Activated CD4-positive, alpha-beta T cell treated with anti-CD3 and anti-CD28 coated beads, Interleukin-2, amount 10 ng/mL, durations not matched to agents 24 days and 14 days (primary cell): Measurements from ENCODE around the gene UTP11. TPM values are rescaled to one million over a fixed set of nuclear protein-coding genes. Genes with fewer than 3 reads are reported as not detected.

Source experiments
- DNase-seq: peaks from one replicate; pipeline ENCODE4 v3.0.0; 2022
- H3K27ac Mint-ChIP-seq: one replicate; pipeline ENCODE4 v1.8.0; 2022; ENCODE audit warnings: mild to moderate bottlenecking, mixed read lengths
- H3K27me3 Mint-ChIP-seq: one replicate; pipeline ENCODE4 v1.8.0; 2022; ENCODE audit warnings: mixed read lengths
- H3K36me3 Mint-ChIP-seq: one replicate; pipeline ENCODE4 v1.8.0; 2022; ENCODE audit warnings: low read depth, mild to moderate bottlenecking, mixed read lengths
- H3K4me1 Mint-ChIP-seq: one replicate; pipeline ENCODE4 v1.8.0; 2021; ENCODE audit warnings: mixed read lengths
- H3K4me3 Mint-ChIP-seq: one replicate; pipeline ENCODE4 v1.8.0; 2022; ENCODE audit warnings: mild to moderate bottlenecking, moderate library complexity, mixed read lengths
- H3K9me3 Mint-ChIP-seq: one replicate; pipeline ENCODE4 v1.8.0; 2021; ENCODE audit warnings: mixed read lengths
- intact Hi-C: fragments of 100-400 bp; cut with micrococcal nuclease; formaldehyde crosslinking; loops from one replicate; pipeline ENCODE4 v1.15.1; 2023
- total RNA-seq: library from RNA; stranded (reverse); gene quantifications from 2 replicates; pipeline ENCODE4 v1.2.3, GENCODE V29; 2022

The UTP11 gene
- total RNA-seq, 1 donor from 2014 or later: 99.5 TPM

- Mint-ChIP-seq H3K4me3 (peak overlapping the region; percentile 68), H3K27me3 (no peaks in the 10 kb centered on the region), H3K9me3 (no peaks in the 10 kb centered on the region), H3K27ac (peak overlapping the region; percentile 98), H3K4me1 (peaks cover 44% of the 10 kb centered on the region), H3K36me3 (peaks cover 18% of the 10 kb centered on the region)
- DNase-seq: peak; percentile 87
- intact Hi-C loops: no loop called here
These were observed 3.3 kb upstream of the UTP11 start for GRCh38 chr1:38009088-38009840.

GRCh38 chr1:38009841-38010180 is 2.7 kb upstream of the UTP11 start:
- Mint-ChIP-seq H3K4me1 (peaks cover 41% of the 10 kb centered on the region), H3K27ac (peak overlapping the region; percentile 98)

GRCh38 chr1:38013227-38013622 is 691 bp downstream of the UTP11 start:
- Mint-ChIP-seq H3K27ac (peak overlapping the region; percentile 95), H3K4me1 (peaks cover 46% of the 10 kb centered on the region), H3K27me3 (no peaks in the 10 kb centered on the region), H3K9me3 (no peaks in the 10 kb centered on the region), H3K36me3 (peaks cover 32% of the 10 kb centered on the region), H3K4me3 (peak overlapping the region; percentile 92)
- DNase-seq: no peak
- intact Hi-C loops: loop anchor here (2.0 to 5.0 kb wide), 2 partner anchors 320 to 536 kb away; partner anchors contain the start of gene CDCA8

More at GRCh38 chr1:38009841-38010180, 2.7 kb upstream of the UTP11 start:
- Mint-ChIP-seq H3K27me3 (no peaks in the 10 kb centered on the region), H3K9me3 (no peaks in the 10 kb centered on the region), H3K4me3 (peak overlapping the region; percentile 68), H3K36me3 (peaks cover 14% of the 10 kb centered on the region)
- intact Hi-C loops: loop anchor here (5.0 kb wide), 1 partner anchor 533 kb away; no protein-coding TSS in a partner anchor
- DNase-seq: no peak

GRCh38 chr1:38014171-38014570 is 1.6 kb downstream of the UTP11 start:
- peak overlapping the region; percentile 92 for H3K4me3 Mint-ChIP-seq
- H3K27ac Mint-ChIP-seq: peak overlapping the region; percentile 2
- DNase-seq: no peak
- H3K27me3 Mint-ChIP-seq: no peaks in the 10 kb centered on the region
- no peaks in the 10 kb centered on the region for H3K9me3 Mint-ChIP-seq
- H3K4me1 Mint-ChIP-seq: peaks cover 40% of the 10 kb centered on the region
- peaks cover 42% of the 10 kb centered on the region for H3K36me3 Mint-ChIP-seq
- intact Hi-C loops: loop anchor here (5.0 kb wide), 1 partner anchor 537 kb away; no protein-coding TSS in a partner anchor

- Mint-ChIP-seq H3K4me1 (peaks cover 34% of the 10 kb centered on the region), H3K36me3 (peaks cover 45% of the 10 kb centered on the region), H3K27me3 (no peaks in the 10 kb centered on the region)
These were observed 2.3 kb downstream of the UTP11 start for GRCh38 chr1:38014724-38015424.

GRCh38 chr1:38015978-38016725 is 3.6 kb downstream of the UTP11 start:
- Mint-ChIP-seq H3K27ac (peak overlapping the region; percentile 60), H3K9me3 (no peaks in the 10 kb centered on the region), H3K4me3 (no peak overlapping the region), H3K27me3 (no peaks in the 10 kb centered on the region), H3K4me1 (peaks cover 26% of the 10 kb centered on the region), H3K36me3 (peaks cover 54% of the 10 kb centered on the region)
- intact Hi-C loops: no loop called here
- no peak for DNase-seq

More at GRCh38 chr1:38014724-38015424, 2.3 kb downstream of the UTP11 start:
- H3K4me3 Mint-ChIP-seq: no peak overlapping the region
- no peaks in the 10 kb centered on the region for H3K9me3 Mint-ChIP-seq
- no peak overlapping the region for H3K27ac Mint-ChIP-seq
- intact Hi-C loops: loop anchor here (5.0 kb wide), 1 partner anchor 538 kb away; no protein-coding TSS in a partner anchor
- no peak for DNase-seq

GRCh38 chr1:38018864-38019343 is 6.4 kb downstream of the UTP11 start:
- peaks cover 62% of the 10 kb centered on the region for H3K36me3 Mint-ChIP-seq
- H3K27me3 Mint-ChIP-seq: no peaks in the 10 kb centered on the region
- no peaks in the 10 kb centered on the region for H3K9me3 Mint-ChIP-seq
- H3K4me1 Mint-ChIP-seq: peaks cover 13% of the 10 kb centered on the region
- DNase-seq: no peak
- intact Hi-C loops: loop anchor here (1.0 kb wide), 1 partner anchor 29 kb away; the partner anchor contains the start of gene SF3A3
- H3K27ac Mint-ChIP-seq: no peak overlapping the region
- H3K4me3 Mint-ChIP-seq: no peak overlapping the region

GRCh38 chr1:38020396-38020795 is 7.9 kb downstream of the UTP11 start:
- no peak for DNase-seq
- intact Hi-C loops: loop anchor here (10.0 kb wide), 1 partner anchor 514 kb away; no protein-coding TSS in a partner anchor
- Mint-ChIP-seq H3K4me3 (no peak overlapping the region), H3K36me3 (peaks cover 69% of the 10 kb centered on the region), H3K9me3 (no peaks in the 10 kb centered on the region), H3K27me3 (no peaks in the 10 kb centered on the region), H3K27ac (no peak overlapping the region), H3K4me1 (peaks cover 7% of the 10 kb centered on the region)

- H3K27me3 Mint-ChIP-seq: no peaks in the 10 kb centered on the region
- no peak overlapping the region for H3K4me3 Mint-ChIP-seq
- H3K9me3 Mint-ChIP-seq: no peaks in the 10 kb centered on the region
- H3K27ac Mint-ChIP-seq: no peak overlapping the region
- no peak for DNase-seq
- peaks cover 11% of the 10 kb centered on the region for H3K4me1 Mint-ChIP-seq
- H3K36me3 Mint-ChIP-seq: peaks cover 71% of the 10 kb centered on the region
- intact Hi-C loops: loop anchor here (10.0 kb wide), 1 partner anchor 513 kb away; no protein-coding TSS in a partner anchor
These were observed 9.4 kb downstream of the UTP11 start for GRCh38 chr1:38021969-38022368.

- Mint-ChIP-seq H3K9me3 (no peaks in the 10 kb centered on the region), H3K4me3 (no peak overlapping the region), H3K36me3 (peaks cover 68% of the 10 kb centered on the region), H3K4me1 (peaks cover 18% of the 10 kb centered on the region), H3K27me3 (no peaks in the 10 kb centered on the region), H3K27ac (no peak overlapping the region)
- no peak for DNase-seq
- intact Hi-C loops: loop anchor here (10.0 kb wide), 1 partner anchor 512 kb away; no protein-coding TSS in a partner anchor
These were observed 10.3 kb downstream of the UTP11 start for GRCh38 chr1:38022810-38023209.

- intact Hi-C loops: loop anchor here (5.0 to 10.0 kb wide), 2 partner anchors 510 to 562 kb away; no protein-coding TSS in a partner anchor
- peaks cover 38% of the 10 kb centered on the region for H3K4me1 Mint-ChIP-seq
- no peak for DNase-seq
- peak overlapping the region; percentile 45 for H3K27ac Mint-ChIP-seq
- no peak overlapping the region for H3K4me3 Mint-ChIP-seq
- H3K27me3 Mint-ChIP-seq: no peaks in the 10 kb centered on the region
- H3K9me3 Mint-ChIP-seq: no peaks in the 10 kb centered on the region
- peaks cover 53% of the 10 kb centered on the region for H3K36me3 Mint-ChIP-seq
These were observed 12.7 kb downstream of the UTP11 start for GRCh38 chr1:38025233-38025632.

GRCh38 chr1:38025664-38026063 is 13.1 kb downstream of the UTP11 start:
- intact Hi-C loops: loop anchor here (2.0 to 10.0 kb wide), 3 partner anchors 45 to 562 kb away; no protein-coding TSS in a partner anchor
- Mint-ChIP-seq H3K4me1 (peaks cover 42% of the 10 kb centered on the region), H3K27me3 (no peaks in the 10 kb centered on the region), H3K27ac (peak overlapping the region; percentile 45), H3K9me3 (no peaks in the 10 kb centered on the region), H3K4me3 (no peak overlapping the region), H3K36me3 (peaks cover 49% of the 10 kb centered on the region)
- DNase-seq: no peak

- H3K27ac Mint-ChIP-seq: peak overlapping the region; percentile 34
- DNase-seq: peak; percentile 75
- H3K36me3 Mint-ChIP-seq: peaks cover 43% of the 10 kb centered on the region
- peaks cover 51% of the 10 kb centered on the region for H3K4me1 Mint-ChIP-seq
- H3K27me3 Mint-ChIP-seq: no peaks in the 10 kb centered on the region
- H3K9me3 Mint-ChIP-seq: no peaks in the 10 kb centered on the region
- peak overlapping the region; percentile 41 for H3K4me3 Mint-ChIP-seq
- intact Hi-C loops: loop anchor here (2.0 to 10.0 kb wide), 3 partner anchors 44 to 561 kb away; no protein-coding TSS in a partner anchor
These were observed 14.2 kb downstream of the UTP11 start for GRCh38 chr1:38026592-38027200.
